Measurements from ENCODE around the gene MTURN. TPM values are rescaled to one million over a fixed set of nuclear protein-coding genes. Genes with fewer than 3 reads are reported as not detected.

Gene MTURN
- total and polyA plus RNA-seq, 12 donors = 4.6 to 15.6 (median 7.6) TPM

GRCh38 chr7:30102281-30102680, 32.5 kb upstream of the MTURN start:
- TF ChIP-seq POLR2A (IDR thresholded peaks at IDR 0.05) = no peak
- TF ChIP-seq, protein P1, sequence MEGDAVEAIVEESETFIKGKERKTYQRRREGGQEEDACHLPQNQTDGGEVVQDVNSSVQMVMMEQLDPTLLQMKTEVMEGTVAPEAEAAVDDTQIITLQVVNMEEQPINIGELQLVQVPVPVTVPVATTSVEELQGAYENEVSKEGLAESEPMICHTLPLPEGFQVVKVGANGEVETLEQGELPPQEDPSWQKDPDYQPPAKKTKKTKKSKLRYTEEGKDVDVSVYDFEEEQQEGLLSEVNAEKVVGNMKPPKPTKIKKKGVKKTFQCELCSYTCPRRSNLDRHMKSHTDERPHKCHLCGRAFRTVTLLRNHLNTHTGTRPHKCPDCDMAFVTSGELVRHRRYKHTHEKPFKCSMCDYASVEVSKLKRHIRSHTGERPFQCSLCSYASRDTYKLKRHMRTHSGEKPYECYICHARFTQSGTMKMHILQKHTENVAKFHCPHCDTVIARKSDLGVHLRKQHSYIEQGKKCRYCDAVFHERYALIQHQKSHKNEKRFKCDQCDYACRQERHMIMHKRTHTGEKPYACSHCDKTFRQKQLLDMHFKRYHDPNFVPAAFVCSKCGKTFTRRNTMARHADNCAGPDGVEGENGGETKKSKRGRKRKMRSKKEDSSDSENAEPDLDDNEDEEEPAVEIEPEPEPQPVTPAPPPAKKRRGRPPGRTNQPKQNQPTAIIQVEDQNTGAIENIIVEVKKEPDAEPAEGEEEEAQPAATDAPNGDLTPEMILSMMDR (IDR thresholded peaks at IDR 0.05) = no peak
- no peaks in the 10 kb centered on the region for H3K36me3 ChIP-seq (replicated peaks in 1 of 2)
- H3K27me3 ChIP-seq = no peaks in the 10 kb centered on the region
- H3K4me1 ChIP-seq (replicated peaks in 1 of 2) = no peaks in the 10 kb centered on the region
- no peaks in the 10 kb centered on the region for H3K9me3 ChIP-seq (replicated peaks in 1 of 3)
- DNase-seq = no peak
- intact Hi-C loops (cut with DNase I) = no loop called here
- no peak overlapping the region for H3K27ac ChIP-seq
- 90 to 97% (median 92%) methylated on average over 3 of the region's 3 CpGs for WGBS, 4 donors
- no peak overlapping the region for H3K4me3 ChIP-seq

DNA sequence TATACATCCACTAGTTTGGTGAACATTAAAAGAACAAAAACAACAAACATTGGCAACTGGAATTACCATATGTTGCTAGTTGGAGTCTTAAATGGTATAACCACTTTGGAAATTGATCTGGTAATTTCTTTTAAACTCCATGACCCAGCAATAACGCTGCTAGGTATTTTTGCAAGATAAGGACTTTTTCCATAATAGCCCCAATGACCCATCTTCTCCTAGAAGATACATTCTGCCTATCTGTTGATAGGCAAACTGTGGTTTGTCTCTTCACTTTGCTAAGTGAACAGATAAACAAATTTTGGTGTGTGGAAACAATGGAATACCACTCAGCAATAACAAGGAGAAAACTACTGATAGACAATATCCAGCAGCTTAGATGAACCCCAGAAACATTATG, 30.6 kb upstream of the MTURN start:
- no peaks in the 10 kb centered on the region for H3K4me1 ChIP-seq (replicated peaks in 1 of 2)
- 76 to 87% (median 77%) methylated on average over 1 of the region's 1 CpG for WGBS, 4 donors
- intact Hi-C loops (cut with DNase I) = no loop called here
- H3K9me3 ChIP-seq (replicated peaks in 1 of 3) = no peaks in the 10 kb centered on the region
- DNase-seq = no peak
- no peaks in the 10 kb centered on the region for H3K27me3 ChIP-seq
- H3K4me3 ChIP-seq = no peak overlapping the region
- no peak for TF ChIP-seq POLR2A (IDR thresholded peaks at IDR 0.05)
- TF ChIP-seq, protein P1 (IDR thresholded peaks at IDR 0.05) = no peak
- H3K36me3 ChIP-seq (replicated peaks in 1 of 2) = no peaks in the 10 kb centered on the region
- H3K27ac ChIP-seq = no peak overlapping the region

DNA sequence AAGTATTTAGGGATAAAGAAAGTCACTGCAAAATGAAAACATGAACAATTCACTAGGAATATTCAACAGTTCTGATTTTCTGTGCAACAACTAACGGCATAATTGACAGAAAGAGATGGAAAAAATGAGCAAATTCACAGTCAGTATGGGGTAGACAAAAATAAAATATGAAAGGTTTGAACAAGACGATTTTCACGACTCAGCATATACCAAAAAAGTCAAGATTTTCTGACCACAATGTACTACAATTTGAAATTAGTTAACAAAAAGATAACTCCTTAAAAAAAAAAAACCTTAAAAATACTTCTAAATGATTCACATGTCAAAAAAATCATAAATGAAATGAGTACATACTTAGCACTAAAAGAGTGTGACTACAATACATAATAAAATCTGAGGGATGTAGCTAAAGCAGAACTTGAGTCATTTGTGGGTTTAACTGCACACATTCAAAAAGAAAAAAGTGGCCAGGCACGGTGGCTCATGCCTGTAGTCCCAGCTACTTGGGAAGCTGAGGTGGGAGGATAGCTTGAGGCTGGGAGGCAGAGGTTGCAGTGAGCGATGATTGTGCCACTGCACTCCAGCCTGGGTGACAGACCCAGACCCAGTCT, 22.6 kb upstream of the MTURN start:
- peaks cover 0 to 4% (median 0%) of the 10 kb centered on the region in 3 donors for H3K9me3 ChIP-seq (replicated peaks in 1 of 3)
- intact Hi-C loops (cut with DNase I) = no loop called here
- H3K36me3 ChIP-seq (replicated peaks in 1 of 2) = no peaks in the 10 kb centered on the region
- WGBS, 4 donors = 89 to 98% (median 94%) methylated on average over 5 of the region's 5 CpGs
- no peak overlapping the region for H3K27ac ChIP-seq
- H3K4me3 ChIP-seq = no peak overlapping the region
- no peaks in the 10 kb centered on the region for H3K4me1 ChIP-seq (replicated peaks in 1 of 2)
- no peaks in the 10 kb centered on the region for H3K27me3 ChIP-seq
- no peak for DNase-seq
- no peak for TF ChIP-seq POLR2A (IDR thresholded peaks at IDR 0.05)
- TF ChIP-seq, protein P1 (IDR thresholded peaks at IDR 0.05) = no peak

DNA sequence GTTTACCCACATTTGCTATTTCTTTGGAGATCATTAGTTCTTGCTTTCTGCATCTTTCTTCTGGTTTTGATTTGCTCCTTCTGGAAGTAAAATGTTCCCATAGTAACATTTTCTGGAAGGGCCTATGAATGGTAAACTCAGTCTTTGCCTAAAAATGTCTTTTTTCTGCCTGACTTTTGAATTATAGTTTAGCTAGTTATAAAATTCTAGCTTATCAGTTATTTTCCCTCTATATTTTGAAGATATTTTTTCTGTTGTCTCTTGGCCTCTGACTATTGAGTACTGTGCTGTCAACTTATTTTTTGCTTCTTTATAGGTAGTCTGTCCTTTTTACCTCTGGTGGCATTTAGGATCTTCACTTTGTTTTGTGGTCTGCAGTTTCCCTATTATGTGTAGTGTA, 21.6 kb upstream of the MTURN start:
- Histone ChIP-seq H3K9me3 (replicated peaks in 1 of 3) (peaks cover 0 to 4% (median 0%) of the 10 kb centered on the region in 3 donors), H3K4me1 (replicated peaks in 1 of 2) (no peaks in the 10 kb centered on the region), H3K27ac (no peak overlapping the region), H3K27me3 (no peaks in the 10 kb centered on the region), H3K36me3 (replicated peaks in 1 of 2) (no peaks in the 10 kb centered on the region), H3K4me3 (no peak overlapping the region)
- no peak for DNase-seq
- intact Hi-C loops (cut with DNase I) = no loop called here
- no peak for TF ChIP-seq POLR2A (IDR thresholded peaks at IDR 0.05)
- TF ChIP-seq, protein P1 (IDR thresholded peaks at IDR 0.05) = no peak

Data from adrenal gland (tissue), 12 donors.